ENCODE results near the gene QKI.

The QKI gene

DNA sequence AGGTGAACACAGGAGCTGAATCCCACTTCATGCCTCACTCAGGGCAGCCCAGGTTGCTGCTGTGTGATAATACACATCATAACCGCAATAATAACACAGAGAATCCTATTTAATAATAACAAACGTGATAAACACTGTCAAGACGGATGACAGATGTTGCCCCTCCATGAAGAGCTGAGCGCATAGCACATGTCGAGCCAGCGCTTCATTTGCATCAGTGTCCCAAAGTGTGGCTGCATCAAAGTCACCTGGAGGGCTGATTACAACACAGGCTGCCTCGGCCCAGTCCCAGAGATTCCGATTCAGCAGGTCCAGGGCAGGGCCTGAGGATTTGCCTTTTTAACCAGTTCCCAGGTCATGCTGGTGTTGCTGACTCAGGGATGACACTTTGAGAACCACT is 198.5 kb downstream of the QKI start:
- Histone ChIP-seq H3K36me3 (ENCODE audit: control insufficient read depth, insufficient read depth, low read length) (no peaks in the 10 kb centered on the region), H3K27me3 (ENCODE audit: control insufficient read depth, insufficient read depth, low read length, poor library complexity, severe bottlenecking) (no peaks in the 10 kb centered on the region), H3K4me1 (ENCODE audit: control insufficient read depth, insufficient read depth, low read length) (no peaks in the 10 kb centered on the region), H3K4me3 (ENCODE audit: insufficient read depth, low read depth, low read length) (no peak overlapping the region), H3K27ac (ENCODE audit: insufficient read depth, low read depth, low read length, poor library complexity, severe bottlenecking) (no peak overlapping the region), H3K9me3 (ENCODE audit: control insufficient read depth, low read length) (no peaks in the 10 kb centered on the region)
- WGBS, 2 experiments, result 88 to 89% methylated on average over 8 of the region's 8 CpGs

DNA sequence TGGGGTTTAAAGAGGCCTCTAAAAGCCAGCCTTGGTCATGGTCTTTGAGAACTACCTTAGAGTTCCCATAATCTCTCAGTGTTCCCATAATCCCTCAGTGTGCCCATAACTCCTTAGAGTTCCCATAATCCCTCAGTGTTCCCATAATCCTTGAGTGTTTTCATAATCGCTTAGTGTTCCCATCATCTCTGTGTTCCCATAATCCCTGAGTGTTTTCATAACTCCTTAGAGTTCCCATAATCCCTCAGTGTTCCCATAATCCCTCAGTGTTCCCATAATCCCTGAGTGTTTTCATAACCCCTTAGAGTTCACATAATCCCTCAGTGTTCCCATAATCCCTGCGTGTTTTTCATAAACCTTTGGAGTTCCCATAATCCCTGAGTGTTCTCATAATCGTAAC is 199.2 kb downstream of the QKI start:
- Histone ChIP-seq H3K9me3 (ENCODE audit: control insufficient read depth, low read length) (no peaks in the 10 kb centered on the region), H3K27me3 (ENCODE audit: control insufficient read depth, insufficient read depth, low read length, poor library complexity, severe bottlenecking) (no peaks in the 10 kb centered on the region), H3K4me3 (ENCODE audit: insufficient read depth, low read depth, low read length) (no peak overlapping the region), H3K27ac (ENCODE audit: insufficient read depth, low read depth, low read length, poor library complexity, severe bottlenecking) (no peak overlapping the region), H3K36me3 (ENCODE audit: control insufficient read depth, insufficient read depth, low read length) (no peaks in the 10 kb centered on the region), H3K4me1 (ENCODE audit: control insufficient read depth, insufficient read depth, low read length) (no peaks in the 10 kb centered on the region)
- 90 to 94% methylated on average over 3 of the region's 3 CpGs for WGBS, 2 experiments

- Histone ChIP-seq H3K27me3 (ENCODE audit: control insufficient read depth, insufficient read depth, low read length, poor library complexity, severe bottlenecking) (no peaks in the 10 kb centered on the region), H3K36me3 (ENCODE audit: control insufficient read depth, insufficient read depth, low read length) (no peaks in the 10 kb centered on the region), H3K9me3 (ENCODE audit: control insufficient read depth, low read length) (no peaks in the 10 kb centered on the region), H3K4me1 (ENCODE audit: control insufficient read depth, insufficient read depth, low read length) (no peaks in the 10 kb centered on the region), H3K4me3 (ENCODE audit: insufficient read depth, low read depth, low read length) (no peak overlapping the region), H3K27ac (ENCODE audit: insufficient read depth, low read depth, low read length, poor library complexity, severe bottlenecking) (no peak overlapping the region)
- WGBS, 2 experiments, result 95 to 97% methylated on average over 4 of the region's 4 CpGs
Observed at GRCh38 chr6:163616452-163616851, 201.9 kb downstream of the QKI start.

DNA sequence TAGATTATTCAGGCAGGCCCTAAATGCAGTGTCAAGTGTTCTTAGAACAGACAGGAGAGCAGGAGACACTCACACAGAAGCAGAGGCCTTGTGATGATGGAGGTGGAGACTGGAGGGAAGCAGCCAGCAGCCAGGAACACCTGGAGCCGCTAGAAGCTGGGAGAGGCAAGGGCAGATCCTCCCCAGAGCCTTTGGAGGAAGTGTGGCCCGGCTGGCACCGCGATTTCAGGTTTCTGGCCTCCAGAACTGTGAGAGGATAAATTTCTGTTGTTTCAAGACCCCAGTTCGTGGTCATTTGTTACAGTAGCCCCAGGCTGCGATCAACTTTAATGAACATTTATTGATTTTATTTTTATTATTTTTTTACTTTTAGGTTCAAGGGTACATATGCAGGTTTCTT is 203.0 kb downstream of the QKI start:
- WGBS, 2 experiments, result 90 to 95% methylated on average over 4 to 5 of the region's 6 CpGs
- H3K27me3 ChIP-seq (ENCODE audit: control insufficient read depth, insufficient read depth, low read length, poor library complexity, severe bottlenecking), result no peaks in the 10 kb centered on the region
- H3K36me3 ChIP-seq (ENCODE audit: control insufficient read depth, insufficient read depth, low read length), result no peaks in the 10 kb centered on the region
- H3K4me1 ChIP-seq (ENCODE audit: control insufficient read depth, insufficient read depth, low read length), result no peaks in the 10 kb centered on the region
- no peaks in the 10 kb centered on the region for H3K9me3 ChIP-seq (ENCODE audit: control insufficient read depth, low read length)
- H3K4me3 ChIP-seq (ENCODE audit: insufficient read depth, low read depth, low read length), result no peak overlapping the region
- no peak overlapping the region for H3K27ac ChIP-seq (ENCODE audit: insufficient read depth, low read depth, low read length, poor library complexity, severe bottlenecking)

- Histone ChIP-seq H3K4me1 (ENCODE audit: control insufficient read depth, insufficient read depth, low read length) (no peaks in the 10 kb centered on the region), H3K27ac (ENCODE audit: insufficient read depth, low read depth, low read length, poor library complexity, severe bottlenecking) (no peak overlapping the region), H3K4me3 (ENCODE audit: insufficient read depth, low read depth, low read length) (no peak overlapping the region), H3K27me3 (ENCODE audit: control insufficient read depth, insufficient read depth, low read length, poor library complexity, severe bottlenecking) (no peaks in the 10 kb centered on the region), H3K36me3 (ENCODE audit: control insufficient read depth, insufficient read depth, low read length) (no peaks in the 10 kb centered on the region), H3K9me3 (ENCODE audit: control insufficient read depth, low read length) (no peaks in the 10 kb centered on the region)
- 90 to 92% methylated on average over 5 of the region's 5 CpGs for WGBS, 2 experiments
Observed at GRCh38 chr6:163620101-163620500, 205.6 kb downstream of the QKI start.

GRCh38 chr6:163620670-163621330 is 206.3 kb downstream of the QKI start:
- Histone ChIP-seq H3K9me3 (ENCODE audit: control insufficient read depth, low read length) (no peaks in the 10 kb centered on the region), H3K36me3 (ENCODE audit: control insufficient read depth, insufficient read depth, low read length) (no peaks in the 10 kb centered on the region), H3K4me3 (ENCODE audit: insufficient read depth, low read depth, low read length) (no peak overlapping the region), H3K27ac (ENCODE audit: insufficient read depth, low read depth, low read length, poor library complexity, severe bottlenecking) (no peak overlapping the region), H3K4me1 (ENCODE audit: control insufficient read depth, insufficient read depth, low read length) (no peaks in the 10 kb centered on the region), H3K27me3 (ENCODE audit: control insufficient read depth, insufficient read depth, low read length, poor library complexity, severe bottlenecking) (no peaks in the 10 kb centered on the region)
- WGBS, 2 experiments, result 92 to 94% methylated on average over 16 of the region's 16 CpGs

GRCh38 chr6:163625265-163625664 is 210.7 kb downstream of the QKI start:
- WGBS, 2 experiments, result 89 to 94% methylated on average over 3 of the region's 3 CpGs
- no peaks in the 10 kb centered on the region for H3K4me1 ChIP-seq (ENCODE audit: control insufficient read depth, insufficient read depth, low read length)
- no peak overlapping the region for H3K27ac ChIP-seq (ENCODE audit: insufficient read depth, low read depth, low read length, poor library complexity, severe bottlenecking)
- H3K9me3 ChIP-seq (ENCODE audit: control insufficient read depth, low read length), result no peaks in the 10 kb centered on the region
- H3K27me3 ChIP-seq (ENCODE audit: control insufficient read depth, insufficient read depth, low read length, poor library complexity, severe bottlenecking), result no peaks in the 10 kb centered on the region
- no peak overlapping the region for H3K4me3 ChIP-seq (ENCODE audit: insufficient read depth, low read depth, low read length)
- H3K36me3 ChIP-seq (ENCODE audit: control insufficient read depth, insufficient read depth, low read length), result no peaks in the 10 kb centered on the region

DNA sequence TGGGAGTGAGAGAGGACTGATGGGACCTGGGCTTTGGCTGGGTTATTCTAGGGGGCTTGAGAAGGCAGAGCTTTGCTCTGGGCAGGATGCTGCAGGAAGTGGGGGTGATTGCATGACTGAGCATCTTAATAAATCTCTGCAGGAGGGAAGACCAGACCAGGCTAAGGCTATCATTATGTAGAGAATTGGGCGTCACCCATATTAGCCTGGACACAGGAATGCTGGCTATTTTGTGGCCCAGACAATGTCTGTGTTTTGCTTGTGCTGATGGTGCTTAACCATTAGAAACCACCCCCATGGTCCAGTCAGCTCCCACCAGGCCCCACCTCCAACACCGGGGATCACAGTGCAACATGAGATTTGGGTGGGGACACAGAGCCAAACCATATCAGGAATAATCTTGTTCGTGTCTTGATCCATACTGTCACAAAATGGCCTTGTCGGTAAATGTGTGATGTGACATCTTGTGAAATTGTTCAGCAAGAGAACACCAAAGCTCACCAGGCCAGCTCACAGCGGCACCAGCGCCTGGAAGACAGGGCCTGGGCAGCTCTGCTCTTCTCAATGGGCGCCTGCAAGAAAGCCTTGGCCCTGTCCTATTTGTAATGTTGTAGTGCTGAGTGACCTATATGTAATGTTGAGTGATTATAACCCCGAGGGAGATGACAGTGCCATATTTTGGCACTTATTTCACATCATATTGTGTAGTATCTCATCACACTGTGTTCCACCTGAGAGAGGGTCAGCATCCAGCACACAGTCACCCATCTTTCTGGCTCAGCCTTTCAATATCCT is 211.8 kb downstream of the QKI start:
- Histone ChIP-seq H3K9me3 (ENCODE audit: control insufficient read depth, low read length) (no peaks in the 10 kb centered on the region), H3K36me3 (ENCODE audit: control insufficient read depth, insufficient read depth, low read length) (no peaks in the 10 kb centered on the region), H3K4me1 (ENCODE audit: control insufficient read depth, insufficient read depth, low read length) (no peaks in the 10 kb centered on the region), H3K27me3 (ENCODE audit: control insufficient read depth, insufficient read depth, low read length, poor library complexity, severe bottlenecking) (no peaks in the 10 kb centered on the region), H3K27ac (ENCODE audit: insufficient read depth, low read depth, low read length, poor library complexity, severe bottlenecking) (no peak overlapping the region), H3K4me3 (ENCODE audit: insufficient read depth, low read depth, low read length) (no peak overlapping the region)
- WGBS, 2 experiments, result 91 to 97% methylated on average over 8 of the region's 8 CpGs

- Histone ChIP-seq H3K9me3 (ENCODE audit: control insufficient read depth, low read length) (no peaks in the 10 kb centered on the region), H3K36me3 (ENCODE audit: control insufficient read depth, insufficient read depth, low read length) (no peaks in the 10 kb centered on the region), H3K27me3 (ENCODE audit: control insufficient read depth, insufficient read depth, low read length, poor library complexity, severe bottlenecking) (no peaks in the 10 kb centered on the region), H3K4me1 (ENCODE audit: control insufficient read depth, insufficient read depth, low read length) (no peaks in the 10 kb centered on the region), H3K27ac (ENCODE audit: insufficient read depth, low read depth, low read length, poor library complexity, severe bottlenecking) (no peak overlapping the region), H3K4me3 (ENCODE audit: insufficient read depth, low read depth, low read length) (no peak overlapping the region)
- WGBS, 2 experiments, result 91 to 92% methylated on average over 11 of the region's 11 CpGs
Observed at GRCh38 chr6:163627274-163628062, 212.9 kb downstream of the QKI start.

Measured in ectodermal cell (in vitro differentiated cells).